ENCODE measurements around the gene C7orf57. TPM values are rescaled to one million over a fixed set of nuclear protein-coding genes. Genes with fewer than 3 reads are reported as not detected.

The C7orf57 gene
- total and polyA plus RNA-seq, 2 donors (not counting 3 experiments of a cell fraction or from before 2014, with no cell fraction given): not detected

DNA sequence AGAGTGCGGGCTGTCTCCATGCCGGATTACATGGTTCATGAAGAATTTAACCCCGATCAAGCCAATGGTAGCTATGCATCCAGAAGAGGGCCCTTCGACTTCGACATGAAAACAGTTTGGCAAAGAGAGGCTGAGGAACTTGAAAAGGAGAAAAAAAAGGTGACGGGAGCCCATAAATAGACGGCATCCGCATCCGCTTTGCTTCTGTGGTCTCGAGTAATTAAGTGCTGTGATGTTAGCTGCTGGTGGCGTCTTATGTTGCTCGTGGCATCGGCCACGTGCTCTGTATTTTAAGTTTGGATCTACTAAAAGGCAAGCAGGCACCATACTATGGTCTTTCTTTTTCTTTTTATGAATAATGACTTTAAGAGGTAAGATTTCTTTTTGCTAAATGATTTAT, 11.1 kb downstream of the C7orf57 start:
- Histone ChIP-seq H2AFZ (ENCODE audit: low read depth, low read length) (no peak overlapping the region), H3K4me2 (ENCODE audit: insufficient read depth, low read length) (no peak overlapping the region), H3K36me3 (ENCODE audit: control insufficient read depth in 2 of 2, extremely low read depth in 1 of 2, insufficient read depth in 2 of 2, low read length in 2 of 2) (no peaks in the 10 kb centered on the region), H3K9me1 (replicated peaks; ENCODE audit: control insufficient read depth, extremely low read depth, insufficient read depth, low read length) (no peaks in the 10 kb centered on the region), H3K9me3 (replicated peaks; ENCODE audit: control insufficient read depth, insufficient read depth, low read length) (no peaks in the 10 kb centered on the region), H4K20me1 (replicated peaks; ENCODE audit: control insufficient read depth, extremely low read depth, insufficient read depth, low read length) (no peaks in the 10 kb centered on the region), H3K4me3 (replicated peaks in 1 of 3; ENCODE audit: insufficient read depth in 1 of 3, low read depth in 1 of 3, low read length in 3 of 3) (no peak overlapping the region), H3K9ac (replicated peaks; ENCODE audit: extremely low read depth, insufficient read depth, low read length) (no peak overlapping the region), H3K79me2 (ENCODE audit: control insufficient read depth, insufficient read depth, low read length) (no peaks in the 10 kb centered on the region), H3K27ac (ENCODE audit: insufficient read depth, low read depth, low read length) (no peak overlapping the region), H3K4me1 (ENCODE audit: control insufficient read depth, extremely low read depth, insufficient read depth, low read length) (peaks cover 15% of the 10 kb centered on the region), H3K27me3 (ENCODE audit: control insufficient read depth in 2 of 2, insufficient read depth in 2 of 2, low read length in 2 of 2) (peaks cover 3% of the 10 kb centered on the region in 2 experiments)
- dilution Hi-C loops (cut with MboI; ENCODE audit: extremely low pct_ligation_motif_present, low sequenced_read_pairs): no loop called here
- TF ChIP-seq, protein P1, sequence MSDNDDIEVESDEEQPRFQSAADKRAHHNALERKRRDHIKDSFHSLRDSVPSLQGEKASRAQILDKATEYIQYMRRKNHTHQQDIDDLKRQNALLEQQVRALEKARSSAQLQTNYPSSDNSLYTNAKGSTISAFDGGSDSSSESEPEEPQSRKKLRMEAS (IDR thresholded peaks at IDR 0.05; ENCODE audit: insufficient read depth, insufficient read length): no peak
- TF ChIP-seq FOS (IDR thresholded peaks at IDR 0.05; ENCODE audit: borderline replicate concordance, insufficient read depth, low read length): no peak
- no peak for TF ChIP-seq POLR2A (IDR thresholded peaks at IDR 0.05; ENCODE audit: low read depth, low read length)
- TF ChIP-seq MYC (IDR thresholded peaks at IDR 0.05; ENCODE audit: low read depth, low read length): no peak
- no peak for TF ChIP-seq EZH2 (IDR thresholded peaks at IDR 0.05; ENCODE audit: borderline replicate concordance, low read depth, low read length, severe bottlenecking)
- TF ChIP-seq POLR2AphosphoS5 (IDR thresholded peaks at IDR 0.05; ENCODE audit: insufficient read depth, low read depth, low read length): no peak
- TF ChIP-seq JUN (IDR thresholded peaks at IDR 0.05; ENCODE audit: borderline replicate concordance, insufficient read depth, insufficient read length, low read depth): no peak
- TF ChIP-seq, protein P2, sequence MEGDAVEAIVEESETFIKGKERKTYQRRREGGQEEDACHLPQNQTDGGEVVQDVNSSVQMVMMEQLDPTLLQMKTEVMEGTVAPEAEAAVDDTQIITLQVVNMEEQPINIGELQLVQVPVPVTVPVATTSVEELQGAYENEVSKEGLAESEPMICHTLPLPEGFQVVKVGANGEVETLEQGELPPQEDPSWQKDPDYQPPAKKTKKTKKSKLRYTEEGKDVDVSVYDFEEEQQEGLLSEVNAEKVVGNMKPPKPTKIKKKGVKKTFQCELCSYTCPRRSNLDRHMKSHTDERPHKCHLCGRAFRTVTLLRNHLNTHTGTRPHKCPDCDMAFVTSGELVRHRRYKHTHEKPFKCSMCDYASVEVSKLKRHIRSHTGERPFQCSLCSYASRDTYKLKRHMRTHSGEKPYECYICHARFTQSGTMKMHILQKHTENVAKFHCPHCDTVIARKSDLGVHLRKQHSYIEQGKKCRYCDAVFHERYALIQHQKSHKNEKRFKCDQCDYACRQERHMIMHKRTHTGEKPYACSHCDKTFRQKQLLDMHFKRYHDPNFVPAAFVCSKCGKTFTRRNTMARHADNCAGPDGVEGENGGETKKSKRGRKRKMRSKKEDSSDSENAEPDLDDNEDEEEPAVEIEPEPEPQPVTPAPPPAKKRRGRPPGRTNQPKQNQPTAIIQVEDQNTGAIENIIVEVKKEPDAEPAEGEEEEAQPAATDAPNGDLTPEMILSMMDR (IDR thresholded peaks at IDR 0.05; ENCODE audit: extremely low read depth in 1 of 2, insufficient read depth in 1 of 2, low read depth in 1 of 2, low read length in 2 of 2): no peak
- TF ChIP-seq GATA2 (IDR thresholded peaks at IDR 0.05; ENCODE audit: insufficient read depth, insufficient read length, low read depth, low read length): no peak
- DNase-seq (ENCODE audit: low read depth, low spot score): no peak
- ChIA-PET CTCF (no interaction called here), POLR2A (no interaction called here)
- intact Hi-C loops (cut with micrococcal nuclease): no loop called here
- no TSS peak for BruUV-seq (replicated peaks)
- FAIRE-seq: no peak
